Skin epidermis (tissue), 12 donors: ENCODE data around the gene NRIP2.

Experiments used
- H3K27ac ChIP-seq, 21 experiments: fragments of 200-600 bp; sonication (generic) in 11 of 21; one replicate each; pipeline ENCODE4 v1.5.0; 2020; ENCODE audit warnings: mild to moderate bottlenecking in 3 of 21, inconsistent platforms in 2 of 21, moderate library complexity in 2 of 21
- H3K4me3 ChIP-seq, 7 experiments: fragments of 200-600 bp; sonication (generic) in 2 of 7; one replicate each; pipeline ENCODE4 v1.5.0; 2020; ENCODE audit warnings: inconsistent platforms in 2 of 7, mild to moderate bottlenecking in 2 of 7, moderate library complexity in 1 of 7

The NRIP2 gene

DNA sequence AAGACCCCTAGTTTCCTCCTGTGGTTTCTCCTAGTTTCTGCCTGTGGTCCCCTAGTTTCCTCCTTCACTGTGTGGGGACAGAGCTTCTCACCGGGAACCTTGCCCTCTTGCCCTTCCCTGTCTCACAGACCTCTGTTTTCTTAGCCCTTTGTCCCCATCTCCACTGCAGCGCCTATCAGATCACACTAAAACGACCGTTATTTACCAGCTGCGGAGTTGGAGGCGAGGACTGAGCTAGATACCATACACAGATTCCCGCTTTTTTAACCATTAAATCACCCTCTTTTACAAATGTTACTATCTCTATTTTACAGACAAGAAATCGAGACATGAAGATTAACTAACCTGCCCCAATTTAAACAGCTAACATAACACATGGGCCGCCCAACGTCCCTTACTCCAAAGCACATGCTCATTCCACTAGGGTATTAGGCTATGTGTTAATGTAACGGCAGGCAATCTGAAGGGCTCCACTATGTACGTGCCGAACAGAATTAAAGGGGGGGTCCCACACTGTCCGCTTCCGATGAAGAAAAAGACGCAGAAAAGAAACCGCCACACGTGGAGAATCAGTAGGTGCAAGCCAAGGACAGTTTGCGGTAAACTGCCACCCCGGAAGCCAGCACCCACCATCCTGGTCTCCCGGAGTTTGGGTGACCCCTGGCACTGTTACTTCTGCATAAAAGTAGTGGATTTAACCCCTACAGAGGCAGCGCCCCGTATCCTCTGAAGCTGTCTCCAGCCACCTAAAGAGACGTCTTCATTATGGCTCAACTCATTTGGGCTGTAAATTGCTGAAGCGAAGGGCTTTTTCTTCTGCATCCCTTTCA is 41.9 kb downstream of the NRIP2 start:
- H3K27ac ChIP-seq = no peak overlapping the region

DNA sequence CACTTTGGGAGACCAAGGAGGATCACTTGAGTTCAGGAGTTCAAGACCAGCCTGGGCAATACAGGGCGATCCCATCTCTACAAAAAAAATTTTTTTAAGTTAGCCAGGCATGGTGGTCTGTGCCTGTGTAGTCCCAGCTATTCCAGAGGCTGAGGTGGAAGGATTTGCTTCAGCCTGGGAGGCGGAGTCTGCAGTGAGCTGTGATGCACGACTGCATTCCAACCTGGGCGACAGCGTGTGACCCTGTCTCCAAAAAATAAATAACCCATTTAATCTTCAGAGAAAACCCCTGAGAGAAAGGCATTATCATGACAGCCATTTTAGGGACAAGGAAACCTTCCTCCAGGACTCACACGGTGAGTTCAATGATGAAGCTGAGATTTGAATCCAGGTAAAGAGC is 43.7 kb downstream of the NRIP2 start:
- H3K4me3 ChIP-seq = no peak overlapping the region
- H3K27ac ChIP-seq = no peak overlapping the region

More for the DNA sequence above, 41.9 kb downstream of the NRIP2 start:
- H3K4me3 ChIP-seq = no peak overlapping the region

DNA sequence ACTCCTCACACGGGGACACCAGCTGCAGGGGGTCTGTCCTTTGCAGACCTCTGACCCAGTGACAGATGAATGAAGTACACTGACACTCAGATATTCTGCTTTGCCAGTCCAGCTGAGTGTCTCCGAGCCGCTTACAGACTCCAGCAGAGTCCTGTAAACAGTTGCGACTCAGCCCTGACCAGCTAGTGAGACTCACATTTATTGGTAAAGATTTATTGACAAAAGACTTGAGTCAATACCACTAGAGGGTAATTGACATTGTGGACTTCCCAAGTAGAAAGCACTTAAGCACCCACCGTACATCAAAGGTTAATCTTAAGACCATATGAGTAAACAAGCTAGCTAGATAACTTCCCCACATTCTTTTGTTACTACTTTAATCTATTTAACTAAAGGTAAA is 49.8 kb downstream of the NRIP2 start:
- Histone ChIP-seq H3K4me3 (no peak overlapping the region), H3K27ac (no peak overlapping the region)

DNA sequence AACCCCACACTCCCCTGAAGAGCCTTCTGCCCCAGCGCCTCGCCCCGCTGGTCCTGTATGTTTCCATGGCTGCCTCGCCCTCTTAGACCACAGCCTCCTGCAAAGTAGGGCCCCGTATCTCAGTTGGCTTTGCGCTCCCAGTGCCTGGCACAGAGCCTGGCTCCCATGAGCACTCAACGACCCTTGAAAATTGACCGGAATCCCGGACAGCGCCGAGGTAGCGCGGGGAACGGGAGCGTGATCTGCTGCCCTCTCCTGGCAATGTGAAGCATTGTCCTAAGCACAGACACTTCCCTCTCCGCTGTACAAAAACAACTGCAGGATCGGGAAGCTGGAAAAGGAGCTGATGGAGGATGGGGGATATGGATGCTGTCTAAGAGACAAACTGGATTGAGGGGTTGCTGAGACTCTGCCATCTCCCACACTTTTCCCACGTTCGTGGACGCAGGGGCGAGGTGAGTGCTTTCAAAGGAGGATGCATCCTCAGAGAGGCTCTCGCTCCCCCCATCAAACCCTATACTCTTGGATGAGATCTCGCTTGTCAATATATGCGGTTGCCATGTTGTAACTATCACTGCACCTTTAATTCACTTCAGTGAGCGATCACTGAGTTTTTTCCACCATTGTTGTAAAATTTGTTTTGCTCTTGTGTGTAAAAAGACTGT is 50.8 kb downstream of the NRIP2 start:
- no peak overlapping the region for H3K27ac ChIP-seq
- peak overlapping the region in 2 of 7 experiments; percentile 12 to 19 for H3K4me3 ChIP-seq

DNA sequence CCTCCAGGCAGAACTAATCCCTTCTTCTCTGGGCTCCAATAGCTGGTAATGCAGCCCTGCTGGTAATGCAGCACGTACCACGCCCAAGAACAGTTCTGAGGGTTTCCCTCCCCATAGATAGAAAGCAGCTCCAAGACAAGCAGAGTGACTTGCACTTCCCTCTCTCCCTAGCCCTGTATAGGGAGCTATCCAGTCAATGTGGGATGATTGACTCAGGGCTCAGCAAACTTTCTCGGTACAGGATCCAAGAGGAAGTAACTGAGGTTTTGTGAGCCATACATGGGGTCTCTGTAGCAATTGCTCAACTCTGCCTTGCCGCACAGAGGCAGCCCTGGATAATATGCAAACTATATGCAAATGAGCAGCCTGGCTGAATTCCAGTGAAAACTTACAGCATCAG is 55.6 kb downstream of the NRIP2 start:
- H3K27ac ChIP-seq = no peak overlapping the region
- H3K4me3 ChIP-seq = no peak overlapping the region

DNA sequence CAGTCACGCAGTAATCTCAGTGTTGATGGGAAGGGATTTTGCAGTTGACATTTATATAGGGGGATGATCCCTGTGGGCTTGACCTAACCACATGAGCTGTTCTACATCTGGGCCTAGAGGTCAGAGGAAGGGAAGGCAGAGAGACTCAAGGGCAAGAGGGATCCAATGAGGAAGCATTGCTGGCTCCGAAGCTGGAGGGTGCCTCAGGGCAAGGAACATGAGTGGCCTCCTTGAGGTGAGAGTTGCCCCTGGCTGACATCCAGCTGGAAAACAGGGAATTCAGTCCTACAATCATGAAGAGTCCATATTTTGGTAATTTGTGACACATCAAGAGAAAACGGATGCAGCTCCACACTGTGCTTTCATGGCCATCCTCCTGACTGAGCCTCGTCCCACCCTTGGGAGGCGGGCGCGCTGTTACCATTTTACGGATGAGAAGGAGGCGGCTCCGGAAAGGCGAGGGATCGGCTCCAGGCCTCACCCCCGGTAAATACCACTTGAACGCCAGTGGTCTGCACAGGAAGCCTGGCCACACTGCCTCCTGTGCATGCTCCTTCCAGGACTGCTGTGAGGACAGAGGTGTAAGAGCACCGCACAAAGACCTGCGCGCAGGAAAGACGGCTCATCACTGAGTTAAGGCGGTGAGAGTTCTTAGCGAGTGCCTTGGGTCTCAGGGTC is 58.6 kb downstream of the NRIP2 start:
- Histone ChIP-seq H3K27ac (no peak overlapping the region), H3K4me3 (no peak overlapping the region)

DNA sequence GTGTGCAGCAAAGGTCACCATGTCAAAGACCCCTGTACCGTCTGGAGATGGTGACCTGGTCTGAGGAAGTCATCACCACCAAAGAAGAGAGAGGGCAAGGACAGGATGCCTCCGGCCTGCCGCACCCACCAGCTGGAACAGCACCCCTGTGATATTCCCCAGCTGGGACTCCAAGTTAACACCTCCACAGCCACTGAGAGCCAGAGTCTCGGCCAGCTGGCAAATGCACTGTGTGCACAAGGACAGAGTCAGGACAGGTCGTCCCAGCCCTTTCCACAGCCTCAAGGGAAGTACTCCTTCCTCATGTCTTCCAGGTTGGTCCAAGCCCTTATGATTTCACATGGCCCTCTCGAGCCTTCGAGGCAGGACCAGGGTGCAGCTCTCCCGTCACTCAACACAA is 59.4 kb downstream of the NRIP2 start:
- Histone ChIP-seq H3K4me3 (no peak overlapping the region), H3K27ac (no peak overlapping the region)
